HL-60 (cell line): ENCODE measurements around the gene MRPS12.

ENCODE experiments used
- GABPA ChIP-seq: IDR thresholded peaks from 2 replicates; pipeline ENCODE4 v1.6.1; 2012; ENCODE audit warnings: low read depth
- TF ChIP-seq, protein P1 (sequence below): IDR thresholded peaks from one replicate; pipeline ENCODE4 v1.5.1; 2011; ENCODE audit warnings: low read length, control low read depth, inconsistent platforms; ENCODE audit not compliant: insufficient read depth

DNA sequence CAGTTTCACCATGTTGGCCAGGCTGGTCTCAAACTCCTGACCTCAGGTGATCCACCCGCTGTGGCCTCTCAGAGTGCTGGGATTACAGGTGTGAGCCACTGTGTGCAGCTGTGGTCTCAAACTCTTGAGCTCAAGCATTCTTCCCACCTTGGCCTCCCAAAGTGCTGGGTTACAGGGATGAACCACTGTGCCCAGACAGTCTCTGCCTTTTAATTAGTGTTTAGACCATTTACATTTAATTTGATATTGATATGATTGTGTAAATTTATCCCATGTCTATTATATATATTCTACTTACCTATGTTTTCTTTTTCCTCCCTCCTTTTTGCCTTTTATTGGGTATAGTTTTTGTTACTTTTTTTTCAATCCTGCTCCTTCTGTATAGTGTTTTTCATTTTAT lies 29.1 kb upstream of the MRPS12 start:
- TF ChIP-seq, protein P1, sequence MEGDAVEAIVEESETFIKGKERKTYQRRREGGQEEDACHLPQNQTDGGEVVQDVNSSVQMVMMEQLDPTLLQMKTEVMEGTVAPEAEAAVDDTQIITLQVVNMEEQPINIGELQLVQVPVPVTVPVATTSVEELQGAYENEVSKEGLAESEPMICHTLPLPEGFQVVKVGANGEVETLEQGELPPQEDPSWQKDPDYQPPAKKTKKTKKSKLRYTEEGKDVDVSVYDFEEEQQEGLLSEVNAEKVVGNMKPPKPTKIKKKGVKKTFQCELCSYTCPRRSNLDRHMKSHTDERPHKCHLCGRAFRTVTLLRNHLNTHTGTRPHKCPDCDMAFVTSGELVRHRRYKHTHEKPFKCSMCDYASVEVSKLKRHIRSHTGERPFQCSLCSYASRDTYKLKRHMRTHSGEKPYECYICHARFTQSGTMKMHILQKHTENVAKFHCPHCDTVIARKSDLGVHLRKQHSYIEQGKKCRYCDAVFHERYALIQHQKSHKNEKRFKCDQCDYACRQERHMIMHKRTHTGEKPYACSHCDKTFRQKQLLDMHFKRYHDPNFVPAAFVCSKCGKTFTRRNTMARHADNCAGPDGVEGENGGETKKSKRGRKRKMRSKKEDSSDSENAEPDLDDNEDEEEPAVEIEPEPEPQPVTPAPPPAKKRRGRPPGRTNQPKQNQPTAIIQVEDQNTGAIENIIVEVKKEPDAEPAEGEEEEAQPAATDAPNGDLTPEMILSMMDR = no peak
- TF ChIP-seq GABPA = no peak
